ENCODE data around the gene C8A. TPM values are rescaled to one million over a fixed set of nuclear protein-coding genes. Genes with fewer than 3 reads are reported as not detected.

C8A gene
- total RNA-seq, 1 experiment from 2014 or later, result not detected

DNA sequence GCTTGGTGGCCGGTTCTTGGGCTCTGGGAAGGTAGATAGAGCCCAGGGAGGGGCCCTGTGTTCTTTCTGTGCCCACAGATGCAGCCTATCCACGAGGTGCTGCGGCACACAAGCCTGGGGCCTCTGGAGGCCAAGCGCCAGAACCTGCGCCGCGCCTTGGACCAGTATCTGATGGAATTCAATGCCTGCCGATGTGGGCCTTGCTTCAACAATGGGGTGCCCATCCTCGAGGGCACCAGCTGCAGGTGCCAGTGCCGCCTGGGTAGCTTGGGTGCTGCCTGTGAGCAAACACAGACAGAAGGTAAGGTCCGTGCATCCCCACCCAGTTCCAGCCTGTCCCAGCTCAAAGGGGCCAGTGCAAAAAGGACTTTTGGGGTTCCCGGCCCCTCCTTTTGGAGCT lies 57.7 kb downstream of the C8A start:
- no peak overlapping the region for H3K4me2 ChIP-seq (ENCODE audit: insufficient read depth, insufficient read length, low read length)
- H2BK15ac ChIP-seq (ENCODE audit: low read depth, low read length), result no peak overlapping the region
- no peak overlapping the region for H4K8ac ChIP-seq (replicated peaks; ENCODE audit: insufficient read length, low read depth, low read length)
- H4K91ac ChIP-seq (ENCODE audit: insufficient read length, low read depth, low read length), result no peak overlapping the region
- H3K56ac ChIP-seq (ENCODE audit: insufficient read length, low read depth, low read length), result no peak overlapping the region
- DNase-seq, result no peak
- H2BK5ac ChIP-seq (ENCODE audit: insufficient read length, low read length), result no peak overlapping the region
- no peak overlapping the region for H3K9ac ChIP-seq (ENCODE audit: extremely low read depth, insufficient read length, low read length)
- Mint-ChIP-seq H3K27ac (no peak overlapping the region), H3K27me3 (ENCODE audit: low read depth) (peaks cover 7% of the 10 kb centered on the region), H3K4me1 (peaks cover 8 to 13% of the 10 kb centered on the region in 2 experiments), H3K9me3 (no peaks in the 10 kb centered on the region; a peak in 1 of 5 replicates), H3K4me3 (no peak overlapping the region), H3K36me3 (ENCODE audit: insufficient read depth in 1 of 3, low read depth in 3 of 3) (no peaks in the 10 kb centered on the region)
- no peaks in the 10 kb centered on the region for H4K20me1 ChIP-seq (ENCODE audit: control insufficient read depth, insufficient read depth, insufficient read length)
- no peaks in the 10 kb centered on the region for H3K27me3 ChIP-seq (ENCODE audit: insufficient read depth, low read length)
- no peaks in the 10 kb centered on the region for H3K79me1 ChIP-seq (ENCODE audit: insufficient read depth, low read depth, low read length, poor library complexity, severe bottlenecking)
- no peak overlapping the region for H3K27ac ChIP-seq (ENCODE audit: insufficient read length, low read depth, low read length)
- H3T11ph ChIP-seq (ENCODE audit: low read length), result no peak overlapping the region
- TF ChIP-seq, protein P1, sequence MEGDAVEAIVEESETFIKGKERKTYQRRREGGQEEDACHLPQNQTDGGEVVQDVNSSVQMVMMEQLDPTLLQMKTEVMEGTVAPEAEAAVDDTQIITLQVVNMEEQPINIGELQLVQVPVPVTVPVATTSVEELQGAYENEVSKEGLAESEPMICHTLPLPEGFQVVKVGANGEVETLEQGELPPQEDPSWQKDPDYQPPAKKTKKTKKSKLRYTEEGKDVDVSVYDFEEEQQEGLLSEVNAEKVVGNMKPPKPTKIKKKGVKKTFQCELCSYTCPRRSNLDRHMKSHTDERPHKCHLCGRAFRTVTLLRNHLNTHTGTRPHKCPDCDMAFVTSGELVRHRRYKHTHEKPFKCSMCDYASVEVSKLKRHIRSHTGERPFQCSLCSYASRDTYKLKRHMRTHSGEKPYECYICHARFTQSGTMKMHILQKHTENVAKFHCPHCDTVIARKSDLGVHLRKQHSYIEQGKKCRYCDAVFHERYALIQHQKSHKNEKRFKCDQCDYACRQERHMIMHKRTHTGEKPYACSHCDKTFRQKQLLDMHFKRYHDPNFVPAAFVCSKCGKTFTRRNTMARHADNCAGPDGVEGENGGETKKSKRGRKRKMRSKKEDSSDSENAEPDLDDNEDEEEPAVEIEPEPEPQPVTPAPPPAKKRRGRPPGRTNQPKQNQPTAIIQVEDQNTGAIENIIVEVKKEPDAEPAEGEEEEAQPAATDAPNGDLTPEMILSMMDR (conservative IDR thresholded peaks at IDR 0.05), result no peak
- H3K23me2 ChIP-seq (ENCODE audit: insufficient read length, low read depth, low read length, poor library complexity, severe bottlenecking), result peaks cover 3% of the 10 kb centered on the region
- H3K14ac ChIP-seq (ENCODE audit: insufficient read depth, low read length), result no peak overlapping the region
- H3K18ac ChIP-seq (ENCODE audit: insufficient read length, low read depth, low read length), result no peak overlapping the region
- no peaks in the 10 kb centered on the region for H3K9me3 ChIP-seq (ENCODE audit: control insufficient read depth, low read depth, low read length)
- no peak overlapping the region for H4K5ac ChIP-seq (ENCODE audit: insufficient read length, low read depth, low read length)
- H2BK20ac ChIP-seq (ENCODE audit: low read depth, low read length, poor library complexity, severe bottlenecking), result no peak overlapping the region
- H3K23ac ChIP-seq (ENCODE audit: insufficient read length, low read depth, low read length), result no peak overlapping the region
- no peaks in the 10 kb centered on the region for H3K4me1 ChIP-seq (ENCODE audit: insufficient read depth, low read length)
- no peak overlapping the region for H2BK12ac ChIP-seq (ENCODE audit: insufficient read length, low read depth, low read length)
- H3K79me2 ChIP-seq (ENCODE audit: insufficient read depth, low read length), result no peaks in the 10 kb centered on the region
- no peak overlapping the region for H2AFZ ChIP-seq (ENCODE audit: low read length)
- H3K4ac ChIP-seq (ENCODE audit: low read depth, low read length), result no peak overlapping the region
- H2BK120ac ChIP-seq (ENCODE audit: low read depth, low read length, poor library complexity, severe bottlenecking), result no peak overlapping the region
- no CpG with 5 or more reads among the region's 12 CpGs for WGBS (ENCODE audit: extremely low coverage, insufficient read length, low lambda C conversion rate)
- H2AK5ac ChIP-seq (ENCODE audit: insufficient read length, low read length), result no peak overlapping the region

All from H9 (cell line).